K562 (cell line): ENCODE measurements around the gene GTF2IRD2. TPM values are rescaled to one million over a fixed set of nuclear protein-coding genes. Genes with fewer than 3 reads are reported as not detected.
A peak's percentile ranks its signal among the peaks of the same experiment; 100 is the strongest.
"Not testable (repeated sequence)": the region's sequence is repeated elsewhere in the genome, so short reads cannot be mapped to it uniquely, and the experiment has no call there.

ENCODE experiments used
- ATAC-seq: fragments of 200-7000 bp; cut with Tn5 transposase; 3 replicates; pipeline ENCODE4 v1.9.1; 2020; ENCODE audit warnings: moderate library complexity
- BruUV-seq: library from RNA; stranded (reverse); fragments of 400-500 nt; replicated peaks from 2 replicates; lab custom pipeline; 2021; lab: Mats Ljungman, UMichigan
- CTCF ChIA-PET: fragments of 300-600 bp; formaldehyde crosslinking; extraction: SDS; loops from one replicate; lab custom pipeline; 2021; ENCODE audit warnings: low intra/inter-chr PET ratio; lab: Yijun Ruan, JAX
- POLR2A ChIA-PET: fragments of 300-600, 350-650 bp; sonication (Branson Sonifier 250); formaldehyde crosslinking; extraction: SDS; loops from one replicate; lab custom pipeline; 2021; ENCODE audit warnings: antibody characterized with exemption, inconsistent platforms; lab: Yijun Ruan, JAX
- DNase-seq, 4 experiments: peaks; one replicate each; pipeline versions ENCODE4 v3.0.0 to v3.0.0-alpha.2; 2011 to 2018; ENCODE audit warnings: low spot score in 3 of 4, mixed read lengths in 3 of 4; ENCODE audit errors: extremely low read depth in 1 of 4
- FAIRE-seq: peaks from 2 replicates; lab custom pipeline; 2011; peaks lifted over from hg19 to GRCh38; lab: Jason Lieb, UNC
- H2AFZ ChIP-seq: 2 replicates; pipeline ENCODE4 v1.6.0; 2011; ENCODE audit warnings: low read depth, low read length, control low read depth, inconsistent platforms
- H3K27ac ChIP-seq: fragments of 200-600 bp; 3 replicates; pipeline ENCODE4 v1.8.0; 2011; ENCODE audit warnings: low read depth, mild to moderate bottlenecking, control low read depth, inconsistent platforms, low read length, moderate library complexity, mixed read lengths; ENCODE audit errors: extremely low read depth
- H3K27me3 ChIP-seq, 2 experiments: fragments of 300-600 bp in 1 of 2; 2 replicates in 1 of 2; 3 replicates in 1 of 2; pipeline versions ENCODE4 v1.6.0 to v1.8.0; 2011; ENCODE audit warnings: inconsistent platforms in 2 of 2, low read length in 2 of 2, mild to moderate bottlenecking in 1 of 2, mixed read lengths in 1 of 2, moderate library complexity in 1 of 2; ENCODE audit not compliant: control insufficient read depth in 2 of 2, insufficient read depth in 2 of 2
- H3K36me3 ChIP-seq: fragments of 300-600 bp; 3 replicates; pipeline ENCODE4 v1.8.0; 2011; ENCODE audit warnings: mild to moderate bottlenecking, low read length, inconsistent platforms; ENCODE audit not compliant: control insufficient read depth, insufficient read depth
- H3K4me1 ChIP-seq, 2 experiments: fragments of 200-600 bp in 1 of 2; replicated peaks in 1 of 2; 2 replicates in 1 of 2; 3 replicates in 1 of 2; pipeline versions ENCODE4 v1.5.1 to v1.8.0; 2011; ENCODE audit warnings: inconsistent platforms in 2 of 2, low read length in 2 of 2, mild to moderate bottlenecking in 1 of 2, mixed read lengths in 1 of 2, moderate library complexity in 1 of 2; ENCODE audit not compliant: control insufficient read depth in 2 of 2, insufficient read depth in 2 of 2
- H3K4me2 ChIP-seq: 2 replicates; pipeline ENCODE4 v1.6.1; 2011; ENCODE audit warnings: low read length, control low read depth, inconsistent platforms, mixed read lengths; ENCODE audit not compliant: insufficient read depth
- H3K4me3 ChIP-seq: fragments of 200-600 bp; sonication (generic), shearing (Covaris generic); 2 replicates; pipeline ENCODE4 v1.5.1; 2016; ENCODE audit warnings: control low read depth, inconsistent platforms
- H3K79me2 ChIP-seq: fragments of 200-600 bp; 3 replicates; pipeline ENCODE4 v1.8.0; 2011; ENCODE audit warnings: low read length, inconsistent platforms; ENCODE audit not compliant: control insufficient read depth, insufficient read depth
- H3K9ac ChIP-seq, 2 experiments: 2 replicates each; pipeline versions ENCODE4 v1.6.0 to v1.6.1; 2011; ENCODE audit warnings: low read depth in 2 of 2, low read length in 2 of 2, control low read depth in 1 of 2, inconsistent platforms in 1 of 2, mild to moderate bottlenecking in 1 of 2, mixed read lengths in 1 of 2; ENCODE audit not compliant: insufficient read depth in 1 of 2
- H3K9me1 ChIP-seq: one replicate; pipeline ENCODE4 v1.6.0; 2011; ENCODE audit warnings: inconsistent platforms, mild to moderate bottlenecking, low read length, moderate library complexity; ENCODE audit not compliant: control insufficient read depth, insufficient read depth
- H3K9me3 ChIP-seq: replicated peaks from 2 replicates; pipeline ENCODE4 v1.5.1; 2011; ENCODE audit warnings: low read depth, low read length, inconsistent platforms; ENCODE audit not compliant: control insufficient read depth, insufficient read depth
- H4K20me1 ChIP-seq: replicated peaks from 2 replicates; pipeline ENCODE4 v1.6.1; 2011; ENCODE audit warnings: low read length, inconsistent platforms, mixed read lengths; ENCODE audit not compliant: control insufficient read depth, insufficient read depth
- ADNP ChIP-seq: fragments of 200-800 bp; sonication (Bioruptor generic); IDR thresholded peaks from 2 replicates; pipeline ENCODE4 v1.6.1; 2016; ENCODE audit warnings: missing genetic modification characterization, missing compliant biosample characterization
- POLR3A ChIP-seq: IDR thresholded peaks from 2 replicates; pipeline ENCODE4 v1.6.1; 2011; ENCODE audit warnings: borderline replicate concordance, mild to moderate bottlenecking, moderate library complexity; ENCODE audit not compliant: insufficient read length, insufficient read depth; ENCODE audit errors: extremely low read depth
- WGBS: fragments of 100-300 bp; shearing (Covaris generic); methylation state at CpG from one replicate; pipeline ENCODE4 v1.1.6; 2016; ENCODE audit warnings: low coverage, mixed read lengths; ENCODE audit not compliant: insufficient coverage; ENCODE audit errors: missing lambda C conversion rate; 5-methylcytosine and 5-hydroxymethylcytosine counted together
- in situ Hi-C: fragments of 300-500 bp; cut with MboI; formaldehyde crosslinking; loops from 4 replicates; pipeline ENCODE4 v1.15.0; 2018; ENCODE audit warnings: inconsistent platforms, mixed read lengths
- intact Hi-C: fragments of 100-400 bp; cut with micrococcal nuclease; formaldehyde crosslinking; loops from 2 replicates; pipeline ENCODE4 v1.14.2; 2022
- polyA plus RNA-seq, 8 experiments: library from polyadenylated mRNA; depleted of rRNA in 4 of 8; stranded (reverse) in 5 of 8; unstranded in 3 of 8; fragments of >200 nt; fragmentation: Nextera tagmentation in 2 of 8; fragmentation: Illumina TruSeq in 1 of 8; extraction: Ambion mirVana in 2 of 8; extraction: Trizol in 1 of 8; gene quantifications; 2 replicates each; pipeline versions ENCODE4 v1.2.1 to v1.2.3, GENCODE V29; 2011 to 2014; ENCODE audit warnings: inconsistent platforms in 1 of 8, missing spikeins in 1 of 8
- total RNA-seq, 7 experiments: library from RNA; depleted of rRNA in 6 of 7; stranded (reverse); fragments of >200 nt in 6 of 7; fragmentation: Illumina TruSeq in 2 of 7; extraction: Trizol in 2 of 7; gene quantifications; 2 replicates each; pipeline versions ENCODE4 v1.2.1 to v1.2.3, GENCODE V29; 2011 to 2021; ENCODE audit warnings: low replicate concordance in 1 of 7

GTF2IRD2 gene
- total and polyA plus RNA-seq, 9 of the 15 experiments (the other 6 are each of a cell fraction or from before 2014, with no cell fraction given), result 1.9 to 9.7 (median 5.8) TPM

GRCh38 chr7:74797848-74798622 lies 53.4 kb downstream of the GTF2IRD2 start:
- CTCF ChIA-PET, H3K36me3 ChIP-seq, H3K4me1 ChIP-seq, H3K4me3 ChIP-seq, H3K79me2 ChIP-seq, intact Hi-C loops, H2AFZ ChIP-seq, H3K9me1 ChIP-seq, H3K4me2 ChIP-seq, POLR2A ChIA-PET, FAIRE-seq, H3K27me3 ChIP-seq, BruUV-seq, H4K20me1 ChIP-seq, H3K27ac ChIP-seq, H3K9ac ChIP-seq, in situ Hi-C loops, DNase-seq, H3K9me3 ChIP-seq: not testable (repeated sequence)
- WGBS, result 17% methylated on average over 8 of the region's 27 CpGs
- ATAC-seq, result peak; percentile 83
- peak; percentile 86; the same call in 1 of the 2 replicates for TF ChIP-seq ADNP
- peak; percentile 37 for TF ChIP-seq POLR3A

GRCh38 chr7:74789200-74789736 lies 62.1 kb downstream of the GTF2IRD2 start:
- intact Hi-C loops, FAIRE-seq, H3K79me2 ChIP-seq, H3K36me3 ChIP-seq, BruUV-seq, H3K9me3 ChIP-seq, H3K9me1 ChIP-seq, CTCF ChIA-PET, DNase-seq, H3K27ac ChIP-seq, H2AFZ ChIP-seq, POLR2A ChIA-PET, H3K4me1 ChIP-seq, H4K20me1 ChIP-seq, H3K9ac ChIP-seq, H3K4me3 ChIP-seq, H3K4me2 ChIP-seq, H3K27me3 ChIP-seq: not testable (repeated sequence)
- 14% methylated on average over 3 of the region's 24 CpGs for WGBS
- in situ Hi-C loops, result loop anchor here (10.0 kb wide), 1 partner anchor 1554 kb away; no protein-coding TSS in a partner anchor
- peak; percentile 0; the same call in 1 of the 3 replicates for ATAC-seq
